GM23338 (cell line): Measurements from ENCODE around the gene WDR35.

Source experiments
- CREB1 ChIP-seq: fragments of 250-450 bp; sonication (Bioruptor Pico); IDR thresholded peaks from 2 replicates; pipeline ENCODE4 v1.5.0; 2020; ENCODE audit warnings: low read depth, mild to moderate bottlenecking, moderate library complexity
- CTCF ChIP-seq, 2 experiments: fragments of 200-600 bp in 1 of 2; sonication (generic) in 1 of 2; conservative IDR thresholded peaks; 2 replicates each; pipeline versions ENCODE4 v1.5.1 to v1.6.1; 2016 to 2017; ENCODE audit warnings: antibody characterized with exemption in 2 of 2, low read depth in 2 of 2, mild to moderate bottlenecking in 2 of 2, moderate library complexity in 1 of 2
- ETS1 ChIP-seq: IDR thresholded peaks from 2 replicates; pipeline ENCODE4 v1.6.1; 2016; ENCODE audit warnings: antibody characterized with exemption
- EZH2 ChIP-seq: fragments of 200-600 bp; sonication (generic); IDR thresholded peaks from one replicate; pipeline ENCODE4 v1.8.0; 2017; ENCODE audit warnings: antibody characterized with exemption, mild to moderate bottlenecking, low read depth; ENCODE audit not compliant: unreplicated experiment
- EZH2phosphoT487 ChIP-seq: fragments of 200-600 bp; sonication (generic); IDR thresholded peaks from one replicate; pipeline ENCODE4 v1.8.1; 2018; ENCODE audit warnings: antibody characterized with exemption; ENCODE audit not compliant: unreplicated experiment
- JUNB ChIP-seq: IDR thresholded peaks from one replicate; pipeline ENCODE4 v1.6.1; 2016; ENCODE audit warnings: antibody characterized with exemption; ENCODE audit not compliant: unreplicated experiment
- NANOG ChIP-seq: IDR thresholded peaks from 2 replicates; pipeline ENCODE4 v1.6.1; 2016; ENCODE audit warnings: antibody characterized with exemption, borderline replicate concordance
- POLR2AphosphoS5 ChIP-seq: IDR thresholded peaks from 2 replicates; pipeline ENCODE4 v1.6.1; 2016; ENCODE audit warnings: antibody characterized with exemption, low read depth
- REST ChIP-seq: IDR thresholded peaks from one replicate; pipeline ENCODE4 v1.6.1; 2018; ENCODE audit warnings: antibody characterized with exemption; ENCODE audit not compliant: unreplicated experiment
- STAT1 ChIP-seq: IDR thresholded peaks from one replicate; pipeline ENCODE4 v1.6.1; 2016; ENCODE audit warnings: antibody characterized with exemption; ENCODE audit not compliant: unreplicated experiment
- ZNF462 ChIP-seq: fragments of 250-450 bp; sonication (Bioruptor Pico); IDR thresholded peaks from 2 replicates; pipeline ENCODE4 v1.5.0; 2020; ENCODE audit warnings: mild to moderate bottlenecking, moderate library complexity

GRCh38 chr2:20034218-20034617 lies 44.3 kb upstream of the WDR35 start:
- TF ChIP-seq JUNB (no peak), CTCF (conservative IDR thresholded peaks at IDR 0.05; ENCODE audit: low read depth in 2 of 2) (no peak), POLR2AphosphoS5 (no peak), EZH2 (no peak), REST (no peak), CREB1 (CRISPR knock-in tag) (no peak), EZH2phosphoT487 (no peak), STAT1 (no peak), NANOG (no peak), ZNF462 (CRISPR knock-in tag) (no peak), ETS1 (no peak)
